ENCODE measurements around the gene CD55. TPM values are rescaled to one million over a fixed set of nuclear protein-coding genes. Genes with fewer than 3 reads are reported as not detected.

Gene CD55
- total RNA-seq = 100 to 1,000 TPM in 1 of 4 donors, 10 to 100 TPM in 3; 27.2 to 224 (median 59.5) TPM

- Histone ChIP-seq H3K27ac (peak within 1 kb of the TSS; percentile 93 to 94), H3K4me1 (no peaks in the 10 kb centered on the region), H3K36me3 (no peaks in the 10 kb centered on the region), H3K27me3 (no peaks in the 10 kb centered on the region), H3K9me3 (no peaks in the 10 kb centered on the region), H3K4me3 (peak within 1 kb of the TSS; percentile 84 to 92)
- intact Hi-C loops (cut with DNase I; ENCODE audit: low total_unique reads) = no loop called here
- peak; percentile 86 to 95 for DNase-seq
- TF ChIP-seq POLR2A (IDR thresholded peaks at IDR 0.05) (peak; percentile 76 to 91), CTCF (IDR thresholded peaks at IDR 0.05) (peak in 2 of 4 experiments; percentile 19 to 24)
Measured at GRCh38 chr1:207321079-207321789, at the start of gene CD55. Gene CD55, plus strand, starts transcription at chr1:207321678. Its CDS starts 88 bp downstream, at chr1:207321766.

- H3K27me3 ChIP-seq = no peaks in the 10 kb centered on the region
- peaks cover 0 to 3% of the 10 kb centered on the region in 2 donors for H3K9me3 ChIP-seq
- H3K4me1 ChIP-seq = no peaks in the 10 kb centered on the region
- H3K36me3 ChIP-seq = no peaks in the 10 kb centered on the region
- no peak overlapping the region for H3K4me3 ChIP-seq
- DNase-seq = no peak
- intact Hi-C loops (cut with DNase I; ENCODE audit: low total_unique reads) = no loop called here
- no peak for TF ChIP-seq CTCF (IDR thresholded peaks at IDR 0.05)
- no peak for TF ChIP-seq POLR2A (IDR thresholded peaks at IDR 0.05)
- H3K27ac ChIP-seq = no peak overlapping the region
Measured at GRCh38 chr1:207274882-207275281, 46.6 kb upstream of the CD55 start.

GRCh38 chr1:207276465-207276864 is 45.0 kb upstream of the CD55 start:
- Histone ChIP-seq H3K4me3 (no peak overlapping the region), H3K27me3 (no peaks in the 10 kb centered on the region), H3K9me3 (peaks cover 0 to 3% of the 10 kb centered on the region in 2 donors), H3K27ac (no peak overlapping the region), H3K36me3 (no peaks in the 10 kb centered on the region), H3K4me1 (no peaks in the 10 kb centered on the region)
- DNase-seq = no peak
- TF ChIP-seq CTCF (IDR thresholded peaks at IDR 0.05) (no peak), POLR2A (IDR thresholded peaks at IDR 0.05) (no peak)
- intact Hi-C loops (cut with DNase I; ENCODE audit: low total_unique reads) = no loop called here

- TF ChIP-seq POLR2A (IDR thresholded peaks at IDR 0.05) = no peak
- no peak for TF ChIP-seq CTCF (IDR thresholded peaks at IDR 0.05)
- H3K27ac ChIP-seq = no peak overlapping the region
Measured at GRCh38 chr1:207277241-207277640, 44.2 kb upstream of the CD55 start.

GRCh38 chr1:207279652-207280051 is 41.8 kb upstream of the CD55 start:
- TF ChIP-seq POLR2A (IDR thresholded peaks at IDR 0.05) (no peak), CTCF (IDR thresholded peaks at IDR 0.05) (no peak)
- Histone ChIP-seq H3K27ac (no peak overlapping the region), H3K4me1 (no peaks in the 10 kb centered on the region), H3K36me3 (no peaks in the 10 kb centered on the region), H3K4me3 (no peak overlapping the region), H3K27me3 (no peaks in the 10 kb centered on the region), H3K9me3 (no peaks in the 10 kb centered on the region)
- intact Hi-C loops (cut with DNase I; ENCODE audit: low total_unique reads) = no loop called here
- no peak for DNase-seq

More at GRCh38 chr1:207277241-207277640, 44.2 kb upstream of the CD55 start:
- intact Hi-C loops (cut with DNase I; ENCODE audit: low total_unique reads) = no loop called here
- DNase-seq = no peak
- H3K4me3 ChIP-seq = no peak overlapping the region
- no peaks in the 10 kb centered on the region for H3K36me3 ChIP-seq
- H3K9me3 ChIP-seq = no peaks in the 10 kb centered on the region
- no peaks in the 10 kb centered on the region for H3K27me3 ChIP-seq
- H3K4me1 ChIP-seq = no peaks in the 10 kb centered on the region
